ENCODE results near the gene PDGFD.

PDGFD gene

GRCh38 chr11:104164028-104164520 is at the start of gene PDGFD:
Gene PDGFD (minus strand): TSS chr11:104164147.
- peak; percentile 31 to 56 for DNase-seq

GRCh38 chr11:104206936-104207335 is 43.0 kb upstream of the PDGFD start:
- no peak for DNase-seq

GRCh38 chr11:104205838-104206237 is 41.9 kb upstream of the PDGFD start:
- no peak for DNase-seq

GRCh38 chr11:104200688-104201087 is 36.7 kb upstream of the PDGFD start:
- no peak for DNase-seq

- no peak for DNase-seq
Observed at GRCh38 chr11:104199053-104199452, 35.1 kb upstream of the PDGFD start.

GRCh38 chr11:104198576-104198975 is 34.6 kb upstream of the PDGFD start:
- peak; percentile 22 to 65 for DNase-seq

- no peak for DNase-seq
Observed at GRCh38 chr11:104191124-104191523, 27.2 kb upstream of the PDGFD start.

GRCh38 chr11:104183593-104183992 is 19.6 kb upstream of the PDGFD start:
- DNase-seq = no peak

GRCh38 chr11:104175769-104176168 is 11.8 kb upstream of the PDGFD start:
- no peak for DNase-seq

GRCh38 chr11:104169091-104169490 is 5.1 kb upstream of the PDGFD start:
- no peak for DNase-seq

- DNase-seq = no peak
Observed at GRCh38 chr11:104165014-104165413, 1.1 kb upstream of the PDGFD start.

GRCh38 chr11:104163100-104164027 is 583 bp downstream of the PDGFD start:
- DNase-seq = peak in 1 of 2 experiments; percentile 41

GRCh38 chr11:104161751-104162450 is 2.0 kb downstream of the PDGFD start:
- no peak for DNase-seq

GRCh38 chr11:104159356-104159755 is 4.6 kb downstream of the PDGFD start:
- no peak for DNase-seq

- DNase-seq = no peak
Observed at GRCh38 chr11:104155375-104155774, 8.6 kb downstream of the PDGFD start.

GRCh38 chr11:104154296-104154695 is 9.7 kb downstream of the PDGFD start:
- DNase-seq = no peak

- no peak for DNase-seq
Observed at GRCh38 chr11:104152941-104153505, 10.9 kb downstream of the PDGFD start.

- no peak for DNase-seq
Observed at GRCh38 chr11:104151404-104152204, 12.3 kb downstream of the PDGFD start.

- no peak for DNase-seq
Observed at GRCh38 chr11:104148706-104149105, 15.2 kb downstream of the PDGFD start.

GRCh38 chr11:104148074-104148473 is 15.9 kb downstream of the PDGFD start:
- DNase-seq = no peak

GRCh38 chr11:104146943-104147342 is 17.0 kb downstream of the PDGFD start:
- no peak for DNase-seq

- peak; percentile 22 to 70 for DNase-seq
Observed at GRCh38 chr11:104146421-104146820, 17.5 kb downstream of the PDGFD start.

GRCh38 chr11:104145062-104145461 is 18.9 kb downstream of the PDGFD start:
- DNase-seq = peak in 1 of 2 experiments; percentile 42
